ENCODE data around the gene RBM33. TPM values are rescaled to one million over a fixed set of nuclear protein-coding genes. Genes with fewer than 3 reads are reported as not detected.
A peak's percentile ranks its signal among the peaks of the same experiment; 100 is the strongest.
"Not testable (repeated sequence)": the region's sequence is repeated elsewhere in the genome, so short reads cannot be mapped to it uniquely, and the experiment has no call there.

RBM33 gene
- total RNA-seq, 4 donors from 2014 or later = 62.8 to 129 (median 92.8) TPM

- Histone ChIP-seq H3K36me3 (no peaks in the 10 kb centered on the region), H3K9me3 (no peaks in the 10 kb centered on the region), H3K27ac (no peak overlapping the region), H3K4me3 (no peak overlapping the region), H3K27me3 (no peaks in the 10 kb centered on the region), H3K4me1 (no peaks in the 10 kb centered on the region)
- no peak for TF ChIP-seq EP300 (IDR thresholded peaks at IDR 0.05; ENCODE audit: low read depth)
- TF ChIP-seq, protein P1, sequence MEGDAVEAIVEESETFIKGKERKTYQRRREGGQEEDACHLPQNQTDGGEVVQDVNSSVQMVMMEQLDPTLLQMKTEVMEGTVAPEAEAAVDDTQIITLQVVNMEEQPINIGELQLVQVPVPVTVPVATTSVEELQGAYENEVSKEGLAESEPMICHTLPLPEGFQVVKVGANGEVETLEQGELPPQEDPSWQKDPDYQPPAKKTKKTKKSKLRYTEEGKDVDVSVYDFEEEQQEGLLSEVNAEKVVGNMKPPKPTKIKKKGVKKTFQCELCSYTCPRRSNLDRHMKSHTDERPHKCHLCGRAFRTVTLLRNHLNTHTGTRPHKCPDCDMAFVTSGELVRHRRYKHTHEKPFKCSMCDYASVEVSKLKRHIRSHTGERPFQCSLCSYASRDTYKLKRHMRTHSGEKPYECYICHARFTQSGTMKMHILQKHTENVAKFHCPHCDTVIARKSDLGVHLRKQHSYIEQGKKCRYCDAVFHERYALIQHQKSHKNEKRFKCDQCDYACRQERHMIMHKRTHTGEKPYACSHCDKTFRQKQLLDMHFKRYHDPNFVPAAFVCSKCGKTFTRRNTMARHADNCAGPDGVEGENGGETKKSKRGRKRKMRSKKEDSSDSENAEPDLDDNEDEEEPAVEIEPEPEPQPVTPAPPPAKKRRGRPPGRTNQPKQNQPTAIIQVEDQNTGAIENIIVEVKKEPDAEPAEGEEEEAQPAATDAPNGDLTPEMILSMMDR (IDR thresholded peaks at IDR 0.05) = no peak
- TF ChIP-seq POLR2AphosphoS5 (IDR thresholded peaks at IDR 0.05) = no peak
- no peak for TF ChIP-seq POLR2A (IDR thresholded peaks at IDR 0.05)
- in situ Hi-C loops (cut with MboI; ENCODE audit: low pct_ligation_motif_present in 1 of 4, low pct_unique_long_range_greater_than_20kb in 1 of 4, low sequenced_read_pairs in 3 of 4) (no loop called here), intact Hi-C loops (cut with DNase I; ENCODE audit: low total_unique reads) (no loop called here)
- no peak for DNase-seq
- whole genome bisulfite sequencing, 2 donors (ENCODE audit: low coverage in 1 of 2) = 63 to 78% methylated on average over 7 to 11 of the region's 11 CpGs
Measured at GRCh38 chr7:155610633-155611193, 33.7 kb upstream of the RBM33 start.

DNA sequence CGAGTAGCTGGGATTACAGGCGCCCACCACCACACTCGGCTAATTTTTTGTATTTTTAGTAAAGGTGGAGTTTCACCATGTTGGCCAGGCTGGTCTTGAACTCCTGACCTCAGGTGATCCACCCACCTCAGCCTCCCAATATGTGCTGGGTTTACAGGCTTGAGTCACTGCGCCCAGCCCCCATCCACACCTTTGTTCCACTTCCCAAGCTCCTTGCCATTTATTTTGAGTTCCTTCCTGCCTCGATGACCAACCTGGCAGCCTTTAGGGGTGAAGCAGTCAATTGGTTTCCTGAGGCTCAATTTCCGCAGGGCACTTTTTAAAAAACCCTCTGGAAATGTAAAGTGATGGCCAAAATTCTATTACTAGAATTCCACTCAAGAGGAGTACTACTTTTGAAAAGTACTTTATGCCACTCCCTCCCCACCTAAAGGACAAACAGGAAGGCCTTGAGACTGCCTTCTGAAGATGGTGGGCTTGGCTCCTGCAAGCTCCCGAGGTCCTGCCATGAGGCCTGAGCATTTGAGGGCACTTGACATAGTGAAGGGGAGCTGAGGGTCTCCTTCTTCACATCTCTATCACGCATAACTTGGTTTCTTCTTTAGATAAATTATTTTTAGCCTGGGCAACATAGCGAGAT lies 32.5 kb upstream of the RBM33 start:
- in situ Hi-C loops (cut with MboI; ENCODE audit: low pct_ligation_motif_present in 1 of 4, low pct_unique_long_range_greater_than_20kb in 1 of 4, low sequenced_read_pairs in 3 of 4) = no loop called here
- H3K36me3 ChIP-seq = no peaks in the 10 kb centered on the region
- no peak for DNase-seq
- TF ChIP-seq EP300 (IDR thresholded peaks at IDR 0.05; ENCODE audit: low read depth) = no peak
- TF ChIP-seq, protein P1 (IDR thresholded peaks at IDR 0.05) = no peak
- no peak for TF ChIP-seq POLR2A (IDR thresholded peaks at IDR 0.05)
- TF ChIP-seq POLR2AphosphoS5 (IDR thresholded peaks at IDR 0.05) = no peak
- H3K27ac ChIP-seq = no peak overlapping the region
- no peaks in the 10 kb centered on the region for H3K9me3 ChIP-seq
- WGBS, 2 donors (ENCODE audit: low coverage in 1 of 2) = 86 to 90% methylated on average over 6 to 9 of the region's 9 CpGs
- H3K4me1 ChIP-seq = no peaks in the 10 kb centered on the region
- no peaks in the 10 kb centered on the region for H3K27me3 ChIP-seq
- H3K4me3 ChIP-seq = no peak overlapping the region
- intact Hi-C loops (cut with DNase I; ENCODE audit: low total_unique reads) = no loop called here

DNA sequence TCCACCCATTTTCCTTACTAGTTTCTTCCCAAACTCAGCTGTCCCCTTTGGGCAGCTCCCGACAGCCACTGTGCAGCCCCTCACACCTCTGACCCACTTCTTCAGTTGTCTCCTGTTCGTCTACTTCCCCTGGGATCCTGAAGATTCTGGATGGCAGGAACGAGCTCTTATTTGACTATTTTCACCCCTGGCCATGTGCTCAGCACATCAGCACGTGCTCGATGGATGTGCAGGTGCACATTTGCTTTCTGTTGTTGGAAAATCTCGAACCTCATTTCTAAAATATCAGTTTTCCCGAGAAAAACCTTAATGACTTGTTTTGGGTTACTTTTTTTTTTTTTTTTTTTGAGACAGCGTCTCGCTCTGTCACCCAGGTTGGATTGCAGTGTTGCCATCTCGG lies 31.8 kb upstream of the RBM33 start:
- WGBS, 2 donors (ENCODE audit: low coverage in 1 of 2) = 71 to 82% methylated on average over 8 to 10 of the region's 10 CpGs
- H3K4me3 ChIP-seq = no peak overlapping the region
- no peak for TF ChIP-seq EP300 (IDR thresholded peaks at IDR 0.05; ENCODE audit: low read depth)
- H3K9me3 ChIP-seq = no peaks in the 10 kb centered on the region
- H3K4me1 ChIP-seq = no peaks in the 10 kb centered on the region
- H3K36me3 ChIP-seq = no peaks in the 10 kb centered on the region
- in situ Hi-C loops (cut with MboI; ENCODE audit: low pct_ligation_motif_present in 1 of 4, low pct_unique_long_range_greater_than_20kb in 1 of 4, low sequenced_read_pairs in 3 of 4) (no loop called here), intact Hi-C loops (cut with DNase I; ENCODE audit: low total_unique reads) (no loop called here)
- no peaks in the 10 kb centered on the region for H3K27me3 ChIP-seq
- no peak overlapping the region for H3K27ac ChIP-seq
- no peak for DNase-seq

DNA sequence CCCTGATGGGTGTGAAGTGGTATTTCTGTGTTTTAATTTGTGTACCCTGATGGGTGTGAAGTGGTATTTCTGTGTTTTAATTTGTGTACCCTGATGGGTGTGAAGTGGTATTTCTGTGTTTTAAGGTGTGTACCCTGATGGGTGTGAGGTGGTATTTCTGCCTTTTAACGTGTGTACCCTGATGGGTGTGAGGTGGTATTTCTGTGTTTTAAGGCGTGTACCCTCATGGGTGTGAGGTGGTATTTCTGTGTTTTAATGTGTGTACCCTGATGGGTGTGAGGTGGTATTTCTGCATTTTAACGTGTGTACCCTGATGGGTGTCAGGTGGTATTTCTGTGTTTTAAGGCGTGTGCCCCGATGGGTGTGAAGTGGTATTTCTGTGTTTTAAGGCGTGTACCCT lies 29.4 kb upstream of the RBM33 start:
- DNase-seq; H3K27me3 ChIP-seq; intact Hi-C loops (cut with DNase I; ENCODE audit: low total_unique reads); H3K27ac ChIP-seq; H3K9me3 ChIP-seq; in situ Hi-C loops (cut with MboI; ENCODE audit: low pct_ligation_motif_present in 1 of 4, low pct_unique_long_range_greater_than_20kb in 1 of 4, low sequenced_read_pairs in 3 of 4); H3K4me3 ChIP-seq; H3K36me3 ChIP-seq: not testable (repeated sequence)
- 82 to 91% methylated on average over 6 of the region's 6 CpGs for WGBS, 2 donors (ENCODE audit: low coverage in 1 of 2)
- peaks cover 3 to 13% (median 9%) of the 10 kb centered on the region in 4 donors for H3K4me1 ChIP-seq

DNA sequence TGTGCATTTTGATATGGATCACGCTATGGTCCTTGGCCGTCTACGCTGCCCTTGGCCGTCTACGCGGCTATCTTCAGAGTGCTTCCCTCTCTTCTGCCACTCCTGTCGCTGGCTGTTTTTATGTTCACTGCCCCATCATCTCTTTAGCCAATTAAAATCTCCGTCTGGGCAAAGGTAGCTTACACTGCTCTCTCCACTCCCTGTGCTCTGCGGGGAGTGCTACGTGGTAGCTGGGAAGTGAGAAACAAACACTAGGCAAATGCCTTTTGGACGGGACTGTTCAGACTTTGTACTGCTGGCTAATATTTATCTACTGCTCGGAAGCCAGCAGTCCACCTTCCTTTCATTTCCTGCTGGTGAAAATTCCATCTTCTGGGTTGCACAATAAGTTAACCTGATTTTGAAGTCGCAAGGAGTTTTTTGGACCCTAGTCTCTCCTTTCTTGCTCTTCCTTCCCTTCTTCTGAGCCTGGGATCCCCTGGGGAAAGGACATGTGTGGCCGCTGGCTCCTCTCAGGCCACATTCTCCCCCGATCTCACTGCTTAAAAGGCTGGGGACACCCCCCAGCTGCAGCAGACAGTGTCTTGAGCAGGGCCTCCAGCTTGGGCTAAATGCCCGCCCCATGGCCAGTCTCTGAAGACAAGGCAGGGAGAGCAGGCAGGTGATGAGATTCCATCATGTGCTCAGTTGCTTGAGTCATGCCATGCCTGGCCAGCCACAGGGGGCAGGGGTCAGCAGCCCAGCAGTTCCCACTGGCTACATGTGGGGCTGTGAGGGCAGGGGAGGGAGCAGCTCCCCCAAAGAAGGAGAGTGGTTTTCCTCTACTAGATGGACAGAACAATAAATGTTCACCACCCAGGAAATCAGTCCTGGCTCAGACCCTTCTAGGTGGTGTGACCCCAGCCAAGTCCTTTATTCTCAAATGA lies 25.5 kb upstream of the RBM33 start:
- WGBS, 2 donors (ENCODE audit: low coverage in 1 of 2) = 46 to 56% methylated on average over 11 to 15 of the region's 16 CpGs
- DNase-seq = peak; percentile 76

More for the DNA sequence above, 25.5 kb upstream of the RBM33 start:
- H3K4me1 ChIP-seq = peaks cover 3 to 13% (median 9%) of the 10 kb centered on the region in 4 donors
- H3K9me3 ChIP-seq = no peaks in the 10 kb centered on the region
- H3K27me3 ChIP-seq = no peaks in the 10 kb centered on the region
- intact Hi-C loops (cut with DNase I; ENCODE audit: low total_unique reads) (no loop called here), in situ Hi-C loops (cut with MboI; ENCODE audit: low pct_ligation_motif_present in 1 of 4, low pct_unique_long_range_greater_than_20kb in 1 of 4, low sequenced_read_pairs in 3 of 4) (no loop called here)
- H3K4me3 ChIP-seq = peak overlapping the region in 1 of 4 donors; percentile 34
- H3K27ac ChIP-seq = peak overlapping the region; percentile 79 to 86 (median 84)
- H3K36me3 ChIP-seq = no peaks in the 10 kb centered on the region
- peak; percentile 13 for TF ChIP-seq POLR2A (IDR thresholded peaks at IDR 0.05)
- peak in 2 of 3 donors; percentile 36 to 57 for TF ChIP-seq POLR2AphosphoS5 (IDR thresholded peaks at IDR 0.05)
- TF ChIP-seq, protein P1 (IDR thresholded peaks at IDR 0.05) = no peak
- no peak for TF ChIP-seq EP300 (IDR thresholded peaks at IDR 0.05; ENCODE audit: low read depth)
